Omental fat pad (tissue), 4 donors: ENCODE measurements around the gene SLC16A14. TPM values are rescaled to one million over a fixed set of nuclear protein-coding genes. Genes with fewer than 3 reads are reported as not detected.

ENCODE experiments used
- ATAC-seq: fragments of 150-250 bp; one replicate; pipeline ENCODE4 v1.9.1; 2016; ENCODE audit warnings: mild to moderate bottlenecking, moderate library complexity; ENCODE audit not compliant: low FRiP score
- DNase-seq: peaks from one replicate; pipeline ENCODE4 v3.0.0-alpha.2; 2019; ENCODE audit warnings: low spot score
- total RNA-seq, 4 donors: library from RNA; depleted of rRNA; stranded (reverse); fragments of >200 nt; gene quantifications; one replicate each; pipeline ENCODE4 v1.1.0, GENCODE V29; 2016
- TF ChIP-seq, protein P1 (sequence below), 3 donors: fragments of 450-650 bp; IDR thresholded peaks; one replicate each; pipeline ENCODE4 v1.5.1; 2016 to 2017; ENCODE audit warnings: antibody characterized with exemption in 3 of 3, mild to moderate bottlenecking in 3 of 3, moderate library complexity in 2 of 3

The SLC16A14 gene
- total RNA-seq, 4 donors from 2014 or later, result 1.3 to 5.5 (median 3.2) TPM

DNA sequence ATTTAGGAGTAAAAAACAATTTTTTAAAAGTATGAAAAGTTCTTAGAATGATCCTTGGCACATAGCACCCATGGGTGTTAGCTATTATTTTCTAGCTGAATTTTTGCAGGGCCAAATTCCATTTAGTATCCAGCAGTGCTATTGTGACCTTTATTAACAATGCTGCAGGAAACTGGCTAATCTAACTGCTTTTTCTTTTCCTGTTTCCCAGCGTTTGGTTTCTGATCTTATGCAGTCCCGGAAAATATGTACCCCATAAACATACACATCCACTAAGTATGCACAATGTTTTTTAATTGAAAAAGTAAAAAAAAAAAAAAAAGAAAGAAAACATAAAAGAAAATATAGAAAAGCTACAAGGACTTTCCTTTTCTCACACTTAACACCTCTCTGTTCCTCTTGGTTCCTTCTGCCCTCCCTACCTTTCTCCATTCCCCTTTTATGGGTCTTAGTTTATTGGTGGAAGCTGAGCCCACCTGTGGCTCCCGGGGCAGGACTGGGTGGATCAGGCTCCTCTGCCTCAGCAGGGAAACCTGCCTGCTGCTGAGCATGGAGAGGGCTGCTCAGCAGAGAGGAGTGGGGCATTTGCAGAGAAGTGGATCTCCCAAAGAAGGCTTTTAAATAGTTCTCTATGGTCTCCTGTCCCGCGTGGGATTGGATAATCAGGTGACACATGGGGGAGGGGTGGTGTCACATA is 9.3 kb upstream of the SLC16A14 start:
- ATAC-seq, result no peak
- DNase-seq, result no peak
- TF ChIP-seq, protein P1, sequence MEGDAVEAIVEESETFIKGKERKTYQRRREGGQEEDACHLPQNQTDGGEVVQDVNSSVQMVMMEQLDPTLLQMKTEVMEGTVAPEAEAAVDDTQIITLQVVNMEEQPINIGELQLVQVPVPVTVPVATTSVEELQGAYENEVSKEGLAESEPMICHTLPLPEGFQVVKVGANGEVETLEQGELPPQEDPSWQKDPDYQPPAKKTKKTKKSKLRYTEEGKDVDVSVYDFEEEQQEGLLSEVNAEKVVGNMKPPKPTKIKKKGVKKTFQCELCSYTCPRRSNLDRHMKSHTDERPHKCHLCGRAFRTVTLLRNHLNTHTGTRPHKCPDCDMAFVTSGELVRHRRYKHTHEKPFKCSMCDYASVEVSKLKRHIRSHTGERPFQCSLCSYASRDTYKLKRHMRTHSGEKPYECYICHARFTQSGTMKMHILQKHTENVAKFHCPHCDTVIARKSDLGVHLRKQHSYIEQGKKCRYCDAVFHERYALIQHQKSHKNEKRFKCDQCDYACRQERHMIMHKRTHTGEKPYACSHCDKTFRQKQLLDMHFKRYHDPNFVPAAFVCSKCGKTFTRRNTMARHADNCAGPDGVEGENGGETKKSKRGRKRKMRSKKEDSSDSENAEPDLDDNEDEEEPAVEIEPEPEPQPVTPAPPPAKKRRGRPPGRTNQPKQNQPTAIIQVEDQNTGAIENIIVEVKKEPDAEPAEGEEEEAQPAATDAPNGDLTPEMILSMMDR (IDR thresholded peaks at IDR 0.05), result no peak

DNA sequence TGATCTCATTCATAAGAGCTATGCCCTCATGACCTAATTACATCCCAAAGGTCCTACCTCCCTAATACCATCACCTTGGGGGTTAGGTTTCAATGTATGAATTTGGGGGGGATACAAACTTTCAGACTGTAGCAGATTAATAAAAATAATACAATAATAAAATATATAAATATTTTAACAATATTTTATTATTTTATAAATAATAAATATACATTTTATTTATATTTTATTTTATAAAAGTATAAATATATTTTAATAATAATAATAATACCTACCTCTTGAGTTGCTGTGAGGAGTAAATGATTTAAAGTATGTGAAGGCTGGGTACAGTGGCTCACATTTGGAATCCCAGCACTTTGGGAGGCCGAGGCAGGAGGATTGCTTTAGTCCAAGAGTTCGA is 8.1 kb upstream of the SLC16A14 start:
- ATAC-seq, result no peak
- TF ChIP-seq, protein P1 (IDR thresholded peaks at IDR 0.05), result no peak
- DNase-seq, result no peak

DNA sequence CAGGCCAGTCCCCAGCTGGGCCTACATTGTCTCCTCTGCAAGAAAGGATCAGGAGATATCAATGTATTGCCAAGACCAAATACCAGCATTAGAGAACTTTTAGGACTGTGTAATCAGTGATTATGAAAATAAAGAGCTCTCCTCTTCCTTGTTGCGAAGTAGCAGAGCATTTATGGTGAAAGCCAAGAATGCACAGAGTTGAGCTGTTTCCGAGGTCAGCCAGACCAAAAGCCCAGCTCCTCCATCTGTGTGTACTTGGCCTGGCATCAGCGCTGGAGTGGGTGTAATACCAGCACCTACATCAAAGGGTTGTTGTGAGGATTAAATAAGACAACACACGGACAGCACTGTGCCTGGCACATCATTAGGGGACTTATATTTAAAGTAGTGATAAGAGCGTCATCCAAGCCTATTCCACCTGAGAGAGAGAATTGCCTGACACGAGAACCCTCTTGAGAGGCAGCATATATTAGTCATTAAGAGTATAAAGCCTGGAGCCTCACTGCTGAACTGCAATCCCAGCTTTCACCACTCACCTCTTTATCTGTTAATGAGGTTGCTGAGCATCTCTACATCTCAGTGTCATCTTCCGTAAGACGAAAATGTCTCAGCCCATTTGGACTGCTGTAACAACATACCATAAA is 7.4 kb upstream of the SLC16A14 start:
- TF ChIP-seq, protein P1 (IDR thresholded peaks at IDR 0.05), result no peak
- DNase-seq, result no peak
- peak; percentile 82 for ATAC-seq

DNA sequence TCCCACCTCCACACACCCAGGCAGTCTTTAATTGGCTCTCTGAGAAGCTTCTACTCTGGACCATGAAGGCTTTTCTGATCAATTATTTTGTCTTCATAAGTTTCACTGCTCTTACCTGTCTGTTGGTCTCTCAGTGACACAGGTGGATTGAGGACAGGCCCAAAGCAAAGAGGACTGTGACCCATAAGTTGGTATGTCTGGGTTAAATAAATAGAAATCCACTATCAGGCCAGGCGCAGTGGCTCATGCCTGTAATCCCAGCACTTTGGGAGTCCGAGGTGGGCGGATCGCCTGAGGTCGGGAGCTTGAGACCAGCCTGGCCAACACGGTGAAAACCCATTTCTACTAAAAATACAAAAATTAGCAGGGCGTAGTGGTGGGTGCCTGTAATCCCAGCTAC is 2.7 kb upstream of the SLC16A14 start:
- TF ChIP-seq, protein P1 (IDR thresholded peaks at IDR 0.05), result no peak
- ATAC-seq, result no peak
- DNase-seq, result no peak

DNA sequence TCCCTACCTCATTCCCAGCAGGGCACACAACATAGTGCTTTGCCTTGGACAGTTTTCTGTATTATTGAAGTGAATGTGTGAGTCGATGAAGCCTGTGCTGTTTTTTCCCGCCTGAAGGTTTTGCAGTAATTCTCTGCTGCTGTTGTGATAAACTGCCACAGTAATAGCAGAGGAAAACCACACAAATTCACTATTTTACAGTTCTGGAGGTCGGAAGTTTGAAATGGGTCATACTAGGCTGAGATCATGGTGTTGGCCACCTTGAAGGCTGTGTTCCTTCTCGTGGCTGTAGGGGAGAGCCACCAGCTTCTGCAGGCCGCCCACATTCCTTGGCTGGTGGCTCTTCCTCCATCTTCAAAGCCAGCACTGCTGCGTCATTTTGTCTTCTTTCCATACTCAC is 678 bp upstream of the SLC16A14 start:
- TF ChIP-seq, protein P1 (IDR thresholded peaks at IDR 0.05), result no peak
- no peak for DNase-seq
- no peak for ATAC-seq

DNA sequence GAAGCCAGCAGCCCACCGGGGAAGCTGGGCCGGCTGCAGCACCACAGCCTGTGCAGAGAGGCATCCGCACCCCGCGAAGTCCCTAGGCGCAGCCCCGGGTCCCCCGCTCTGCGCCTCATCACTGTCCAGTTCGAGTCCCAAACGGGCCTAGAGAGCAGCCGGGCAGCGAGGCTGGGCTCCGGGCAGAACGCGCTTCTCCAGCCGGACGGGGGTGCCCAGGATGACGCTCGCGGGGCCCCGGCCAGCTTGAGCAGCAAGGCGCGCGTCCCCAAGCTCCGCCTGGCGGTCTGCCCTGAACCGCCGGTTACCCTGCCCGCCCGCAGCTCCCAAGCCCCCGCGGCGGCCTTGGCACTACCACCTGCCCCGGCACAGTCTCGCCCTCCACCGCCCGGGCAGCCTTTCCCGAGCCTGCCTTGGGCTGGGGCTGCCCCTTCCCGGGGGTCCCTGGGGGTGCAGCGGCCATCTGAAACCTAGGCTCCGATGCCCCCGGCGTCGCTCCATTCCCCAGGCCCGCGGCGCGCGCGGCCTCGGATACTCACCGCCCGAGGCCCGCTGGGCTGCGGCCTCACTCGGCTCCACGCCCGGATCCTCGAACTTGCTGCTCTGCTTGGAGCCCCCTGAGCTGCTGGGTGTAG is 591 bp downstream of the SLC16A14 start:
- ATAC-seq, result peak; percentile 59
- no peak for DNase-seq
- TF ChIP-seq, protein P1 (IDR thresholded peaks at IDR 0.05), result no peak
